ENCODE results near the gene SND1.

The SND1 gene

GRCh38 chr7:128128401-128128800 lies 476.4 kb downstream of the SND1 start:
- no peak for DNase-seq

- no peak for DNase-seq
These were observed 477.4 kb downstream of the SND1 start for GRCh38 chr7:128129224-128129864.

DNA sequence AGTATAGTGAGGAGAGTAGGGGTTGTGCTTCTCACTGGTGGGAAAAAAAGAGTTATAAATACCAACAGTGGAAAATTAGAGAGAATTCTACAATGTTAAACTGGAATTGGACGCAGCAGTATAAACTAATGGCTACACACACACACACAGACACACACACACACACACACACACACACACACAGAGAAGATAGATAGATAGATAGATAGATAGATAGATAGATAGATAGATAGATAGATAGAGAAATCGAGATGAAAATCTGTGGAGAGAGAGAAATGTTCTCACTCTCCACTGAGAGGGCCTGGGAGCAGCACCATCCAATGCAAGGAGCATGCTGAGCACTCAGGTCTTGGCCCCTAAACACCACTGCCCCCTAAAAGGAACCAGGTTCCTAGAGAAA lies 479.1 kb downstream of the SND1 start:
- DNase-seq, result no peak

GRCh38 chr7:128131731-128132130 lies 479.7 kb downstream of the SND1 start:
- DNase-seq, result no peak

DNA sequence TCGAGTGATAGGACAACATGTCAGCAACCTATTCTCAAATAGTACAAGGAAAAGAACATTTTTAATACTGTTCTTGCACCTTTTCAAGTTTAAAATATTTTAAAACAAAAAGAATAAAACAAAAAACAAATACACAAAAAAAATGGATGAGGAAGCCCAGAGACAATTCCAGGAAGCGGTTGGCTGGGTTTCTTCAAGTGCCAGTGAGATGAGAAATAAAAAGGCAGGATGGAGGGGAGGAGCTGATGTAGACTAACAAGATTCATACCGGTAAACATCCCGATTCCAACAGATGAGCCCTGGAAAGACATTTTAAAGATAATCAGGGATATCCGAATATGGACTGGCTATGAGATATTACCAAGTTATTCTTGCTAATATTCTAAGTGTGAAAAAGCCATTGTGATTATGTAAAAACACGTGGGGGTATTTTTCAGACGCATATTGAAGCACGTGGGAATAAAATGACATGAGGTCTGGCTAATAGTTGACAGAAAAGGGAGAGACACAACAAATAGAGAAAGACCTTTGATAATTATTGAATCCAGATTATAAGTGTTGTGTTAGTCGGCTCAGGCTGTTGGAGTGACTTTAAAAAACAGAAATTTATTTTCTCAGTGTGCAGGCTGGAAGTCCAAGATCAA lies 480.6 kb downstream of the SND1 start:
- no peak for DNase-seq

- DNase-seq, result no peak
These were observed 483.1 kb downstream of the SND1 start for GRCh38 chr7:128135159-128135514.

- DNase-seq, result peak; percentile 55
These were observed 483.7 kb downstream of the SND1 start for GRCh38 chr7:128135515-128136214.

DNA sequence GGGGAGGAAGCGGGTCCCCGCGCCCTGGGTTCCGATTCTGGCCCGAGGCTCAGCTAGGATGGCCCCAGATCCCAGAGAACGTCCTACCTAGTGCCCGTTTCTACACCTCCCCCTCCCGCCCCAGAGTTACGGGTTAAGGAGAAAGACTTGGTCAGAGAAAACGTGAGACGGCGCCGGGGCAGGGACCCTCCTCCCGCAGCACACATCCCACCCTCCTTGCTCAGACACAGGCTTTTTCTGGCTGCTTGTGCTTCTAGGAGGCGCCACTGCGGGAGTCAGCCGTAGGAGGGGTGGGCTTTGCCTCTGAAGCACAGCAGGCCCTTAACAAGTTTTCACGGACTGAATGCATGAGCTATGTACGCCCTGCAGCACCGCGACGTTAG lies 484.2 kb downstream of the SND1 start:
- no peak for DNase-seq

GRCh38 chr7:128137181-128137580 lies 485.2 kb downstream of the SND1 start:
- DNase-seq, result no peak

GRCh38 chr7:128139406-128139805 lies 487.4 kb downstream of the SND1 start:
- DNase-seq, result no peak

- DNase-seq, result no peak
These were observed 489.7 kb downstream of the SND1 start for GRCh38 chr7:128141683-128142195.
